Ovary (tissue), 3 donors: ENCODE results near the gene MAP1S.

ENCODE experiments used
- CTCF ChIP-seq, 3 donors: fragments of 450-650 bp in 2 of 3; fragments of 200-600 bp in 1 of 3; IDR thresholded peaks; one replicate each; pipeline versions ENCODE4 v1.5.1 to v1.8.0; 2016 to 2022; ENCODE audit warnings: antibody characterized with exemption in 3 of 3, mild to moderate bottlenecking in 1 of 3
- POLR2A ChIP-seq: fragments of 450-650 bp; IDR thresholded peaks from one replicate; pipeline ENCODE4 v1.6.1; 2017; ENCODE audit warnings: antibody characterized with exemption, mild to moderate bottlenecking, moderate library complexity
- donor health status: DM: no; HTN: no; CAD: no.

GRCh38 chr19:17692566-17692965 lies 26.7 kb upstream of the MAP1S start:
- TF ChIP-seq CTCF (IDR thresholded peaks at IDR 0.05) (no peak), POLR2A (no peak)
